Hepatocyte (in vitro differentiated cells): ENCODE results near the gene SLC19A2. TPM values are rescaled to one million over a fixed set of nuclear protein-coding genes. Genes with fewer than 3 reads are reported as not detected.

ENCODE experiments used
- DNase-seq: peaks from one replicate; pipeline ENCODE4 v3.0.0-alpha.2; 2016; ENCODE audit warnings: low spot score
- H2AFZ ChIP-seq: fragments of 200-600 bp; sonication (generic); 2 replicates; pipeline ENCODE4 v1.6.0; 2016; ENCODE audit warnings: antibody characterized with exemption, mild to moderate bottlenecking
- H3K27ac ChIP-seq: fragments of 200-600 bp; sonication (generic); 2 replicates; pipeline ENCODE4 v1.5.1; 2016; ENCODE audit warnings: mild to moderate bottlenecking
- H3K27me3 ChIP-seq: fragments of 200-600 bp; sonication (generic); 2 replicates; pipeline ENCODE4 v1.6.1; 2016
- H3K36me3 ChIP-seq: fragments of 200-600 bp; sonication (generic); replicated peaks from 2 replicates; pipeline ENCODE4 v1.5.1; 2016; ENCODE audit warnings: low read depth; ENCODE audit not compliant: insufficient read depth
- H3K4me1 ChIP-seq: fragments of 200-600 bp; sonication (generic); 2 replicates; pipeline ENCODE4 v1.5.1; 2016; ENCODE audit warnings: mild to moderate bottlenecking, moderate library complexity; ENCODE audit not compliant: insufficient read depth
- H3K4me2 ChIP-seq: fragments of 200-600 bp; sonication (generic); 2 replicates; pipeline ENCODE4 v1.6.0; 2016
- H3K4me3 ChIP-seq: fragments of 200-600 bp; sonication (generic); 2 replicates; pipeline ENCODE4 v1.5.1; 2016; ENCODE audit warnings: mild to moderate bottlenecking
- H3K79me2 ChIP-seq: fragments of 200-600 bp; sonication (generic); 2 replicates; pipeline ENCODE4 v1.6.0; 2017; ENCODE audit warnings: mild to moderate bottlenecking
- H3K9me2 ChIP-seq: fragments of 200-600 bp; sonication (generic); replicated peaks from 2 replicates; pipeline ENCODE4 v1.6.0; 2017; ENCODE audit warnings: mild to moderate bottlenecking; ENCODE audit not compliant: insufficient read depth
- H3K9me3 ChIP-seq: fragments of 200-600 bp; sonication (generic); 2 replicates; pipeline ENCODE4 v1.5.1; 2016; ENCODE audit warnings: low read depth, mild to moderate bottlenecking
- H4K20me1 ChIP-seq: fragments of 200-600 bp; sonication (generic); 2 replicates; pipeline ENCODE4 v1.6.0; 2016; ENCODE audit warnings: mild to moderate bottlenecking; ENCODE audit not compliant: insufficient read depth, poor library complexity, severe bottlenecking
- EZH2 ChIP-seq: fragments of 200-600 bp; sonication (generic); IDR thresholded peaks from 2 replicates; pipeline ENCODE4 v1.6.1; 2016; ENCODE audit warnings: antibody characterized with exemption, mild to moderate bottlenecking, borderline replicate concordance
- EZH2phosphoT487 ChIP-seq: fragments of 200-600 bp; sonication (generic); IDR thresholded peaks from one replicate; pipeline ENCODE4 v1.6.1; 2018; ENCODE audit warnings: antibody characterized with exemption, mild to moderate bottlenecking, low read depth, moderate library complexity; ENCODE audit not compliant: unreplicated experiment, severe bottlenecking
- WGBS: methylation state at CpG from one replicate; pipeline ENCODE4 v1.1.6; 2016; ENCODE audit warnings: low lambda C conversion rate; ENCODE audit errors: missing lambda C conversion rate; 5-methylcytosine and 5-hydroxymethylcytosine counted together
- polyA plus RNA-seq: library from polyadenylated mRNA; unstranded; fragments of >200 nt; fragmentation: Nextera tagmentation; extraction: Ambion mirVana; gene quantifications from 2 replicates; pipeline ENCODE4 v1.2.1, GENCODE V29; 2016
- total RNA-seq: library from RNA; depleted of rRNA; stranded (reverse); fragments of >200 nt; gene quantifications from 2 replicates; pipeline ENCODE4 v1.2.3, GENCODE V29; 2014
- TF ChIP-seq, protein P1 (sequence below): fragments of 200-600 bp; sonication (generic); IDR thresholded peaks from 2 replicates; pipeline ENCODE4 v1.5.1; 2016; ENCODE audit warnings: antibody characterized with exemption, mild to moderate bottlenecking; ENCODE audit not compliant: poor library complexity

Gene SLC19A2
- total and polyA plus RNA-seq, 2 experiments from 2014 or later = 15.0 to 41.7 TPM

GRCh38 chr1:169452921-169453320 is 32.8 kb downstream of the SLC19A2 start:
- Histone ChIP-seq H3K4me3 (no peak overlapping the region), H2AFZ (no peak overlapping the region), H3K4me1 (no peaks in the 10 kb centered on the region), H3K9me3 (peaks cover 4% of the 10 kb centered on the region), H3K79me2 (no peaks in the 10 kb centered on the region), H3K27ac (no peak overlapping the region), H3K9me2 (no peaks in the 10 kb centered on the region), H4K20me1 (no peaks in the 10 kb centered on the region), H3K27me3 (no peaks in the 10 kb centered on the region), H3K36me3 (no peaks in the 10 kb centered on the region), H3K4me2 (no peak overlapping the region)
- 100% methylated on average over 2 of the region's 2 CpGs for WGBS
- no peak for DNase-seq
- TF ChIP-seq, protein P1, sequence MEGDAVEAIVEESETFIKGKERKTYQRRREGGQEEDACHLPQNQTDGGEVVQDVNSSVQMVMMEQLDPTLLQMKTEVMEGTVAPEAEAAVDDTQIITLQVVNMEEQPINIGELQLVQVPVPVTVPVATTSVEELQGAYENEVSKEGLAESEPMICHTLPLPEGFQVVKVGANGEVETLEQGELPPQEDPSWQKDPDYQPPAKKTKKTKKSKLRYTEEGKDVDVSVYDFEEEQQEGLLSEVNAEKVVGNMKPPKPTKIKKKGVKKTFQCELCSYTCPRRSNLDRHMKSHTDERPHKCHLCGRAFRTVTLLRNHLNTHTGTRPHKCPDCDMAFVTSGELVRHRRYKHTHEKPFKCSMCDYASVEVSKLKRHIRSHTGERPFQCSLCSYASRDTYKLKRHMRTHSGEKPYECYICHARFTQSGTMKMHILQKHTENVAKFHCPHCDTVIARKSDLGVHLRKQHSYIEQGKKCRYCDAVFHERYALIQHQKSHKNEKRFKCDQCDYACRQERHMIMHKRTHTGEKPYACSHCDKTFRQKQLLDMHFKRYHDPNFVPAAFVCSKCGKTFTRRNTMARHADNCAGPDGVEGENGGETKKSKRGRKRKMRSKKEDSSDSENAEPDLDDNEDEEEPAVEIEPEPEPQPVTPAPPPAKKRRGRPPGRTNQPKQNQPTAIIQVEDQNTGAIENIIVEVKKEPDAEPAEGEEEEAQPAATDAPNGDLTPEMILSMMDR = no peak
- TF ChIP-seq EZH2phosphoT487 (no peak), EZH2 (no peak)

DNA sequence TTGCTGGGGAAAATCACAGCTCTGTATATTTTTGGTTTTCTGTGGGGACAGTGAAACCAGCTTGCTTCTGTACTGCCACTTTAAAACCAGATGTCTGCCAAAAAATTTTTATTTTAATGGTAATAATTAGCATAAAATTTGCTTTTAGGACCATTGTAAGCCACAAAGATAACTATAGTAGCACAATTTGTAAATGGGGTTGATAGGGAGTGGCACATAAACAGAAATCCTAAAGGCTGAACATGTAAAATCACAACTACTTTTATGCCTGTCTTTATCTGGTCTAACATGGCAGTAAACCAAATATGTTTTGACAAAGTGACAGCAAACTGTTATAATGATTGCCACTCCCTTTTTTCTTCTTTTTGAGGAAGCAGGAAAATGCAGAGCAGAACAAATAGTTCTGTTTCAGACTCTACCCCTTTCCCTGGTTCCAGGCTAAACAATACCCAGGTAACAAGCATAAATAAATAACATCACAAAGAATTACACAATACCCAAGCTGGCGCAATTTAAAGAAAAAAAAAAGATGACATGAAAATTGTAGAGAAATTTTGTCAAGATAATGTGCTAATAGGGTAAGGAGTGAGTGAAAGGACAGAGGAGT is 34.4 kb downstream of the SLC19A2 start:
- 93% methylated on average over 1 of the region's 1 CpG for WGBS

GRCh38 chr1:169443923-169444322 is 41.8 kb downstream of the SLC19A2 start:
- Histone ChIP-seq H4K20me1 (no peaks in the 10 kb centered on the region), H3K9me3 (no peaks in the 10 kb centered on the region), H3K4me3 (no peak overlapping the region), H2AFZ (no peak overlapping the region), H3K36me3 (no peaks in the 10 kb centered on the region), H3K27ac (no peak overlapping the region), H3K9me2 (no peaks in the 10 kb centered on the region), H3K4me1 (no peaks in the 10 kb centered on the region), H3K27me3 (no peaks in the 10 kb centered on the region), H3K4me2 (no peak overlapping the region), H3K79me2 (no peaks in the 10 kb centered on the region)
- no peak for DNase-seq
- WGBS = 57% methylated on average over 3 of the region's 3 CpGs
- TF ChIP-seq EZH2phosphoT487 (no peak), EZH2 (no peak)
- TF ChIP-seq, protein P1 = no peak

More for the DNA sequence above, 34.4 kb downstream of the SLC19A2 start:
- H3K79me2 ChIP-seq = no peaks in the 10 kb centered on the region
- H2AFZ ChIP-seq = no peak overlapping the region
- no peak overlapping the region for H3K4me2 ChIP-seq
- no peaks in the 10 kb centered on the region for H3K9me2 ChIP-seq
- H3K9me3 ChIP-seq = no peaks in the 10 kb centered on the region
- H3K27me3 ChIP-seq = no peaks in the 10 kb centered on the region
- H3K4me3 ChIP-seq = no peak overlapping the region
- no peaks in the 10 kb centered on the region for H4K20me1 ChIP-seq
- no peak for DNase-seq
- TF ChIP-seq EZH2phosphoT487 = no peak
- TF ChIP-seq EZH2 = no peak
- TF ChIP-seq, protein P1 = no peak
- no peaks in the 10 kb centered on the region for H3K4me1 ChIP-seq
- no peaks in the 10 kb centered on the region for H3K36me3 ChIP-seq
- H3K27ac ChIP-seq = no peak overlapping the region
